Measurements from ENCODE around the gene CERKL.

The CERKL gene

GRCh38 chr2:181542170-181542569 lies 114.7 kb downstream of the CERKL start:
- TF ChIP-seq POLR2AphosphoS5 (IDR thresholded peaks at IDR 0.05; ENCODE audit: low read depth, low read length) (no peak), FOXP2 (optimal IDR thresholded peaks at IDR 0.05; ENCODE audit: borderline replicate concordance, extremely low read depth, extremely low read length, insufficient read depth) (no peak), TAF1 (IDR thresholded peaks at IDR 0.05; ENCODE audit: borderline replicate concordance, insufficient read depth, low read length) (no peak), SIN3A (IDR thresholded peaks at IDR 0.05; ENCODE audit: borderline replicate concordance, insufficient read depth, low read length) (no peak)

DNA sequence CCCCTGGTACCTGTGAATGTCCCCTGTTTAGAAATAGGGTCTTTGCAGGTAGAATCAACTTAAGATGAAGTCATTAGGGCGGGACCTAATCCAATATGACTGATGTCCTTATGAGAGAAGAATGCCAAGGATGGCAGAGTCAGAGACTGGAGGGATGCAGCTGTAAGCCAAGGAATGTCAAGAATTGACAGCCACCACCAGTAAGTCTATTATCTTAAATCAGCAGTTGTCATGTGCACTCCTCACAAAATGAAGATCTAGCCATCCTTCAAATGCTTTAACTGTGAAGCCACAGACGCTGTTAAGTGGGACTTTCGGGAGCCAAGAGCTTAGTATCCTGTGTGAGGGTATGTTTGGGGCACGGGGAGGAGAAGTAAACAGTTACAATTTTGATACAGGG lies 116.5 kb downstream of the CERKL start:
- TF ChIP-seq FOXP2 (optimal IDR thresholded peaks at IDR 0.05; ENCODE audit: borderline replicate concordance, extremely low read depth, extremely low read length, insufficient read depth), result no peak
- no peak for TF ChIP-seq TAF1 (IDR thresholded peaks at IDR 0.05; ENCODE audit: borderline replicate concordance, insufficient read depth, low read length)
- no peak for TF ChIP-seq POLR2AphosphoS5 (IDR thresholded peaks at IDR 0.05; ENCODE audit: low read depth, low read length)
- TF ChIP-seq SIN3A (IDR thresholded peaks at IDR 0.05; ENCODE audit: borderline replicate concordance, insufficient read depth, low read length), result no peak
- TF ChIP-seq, protein P1, sequence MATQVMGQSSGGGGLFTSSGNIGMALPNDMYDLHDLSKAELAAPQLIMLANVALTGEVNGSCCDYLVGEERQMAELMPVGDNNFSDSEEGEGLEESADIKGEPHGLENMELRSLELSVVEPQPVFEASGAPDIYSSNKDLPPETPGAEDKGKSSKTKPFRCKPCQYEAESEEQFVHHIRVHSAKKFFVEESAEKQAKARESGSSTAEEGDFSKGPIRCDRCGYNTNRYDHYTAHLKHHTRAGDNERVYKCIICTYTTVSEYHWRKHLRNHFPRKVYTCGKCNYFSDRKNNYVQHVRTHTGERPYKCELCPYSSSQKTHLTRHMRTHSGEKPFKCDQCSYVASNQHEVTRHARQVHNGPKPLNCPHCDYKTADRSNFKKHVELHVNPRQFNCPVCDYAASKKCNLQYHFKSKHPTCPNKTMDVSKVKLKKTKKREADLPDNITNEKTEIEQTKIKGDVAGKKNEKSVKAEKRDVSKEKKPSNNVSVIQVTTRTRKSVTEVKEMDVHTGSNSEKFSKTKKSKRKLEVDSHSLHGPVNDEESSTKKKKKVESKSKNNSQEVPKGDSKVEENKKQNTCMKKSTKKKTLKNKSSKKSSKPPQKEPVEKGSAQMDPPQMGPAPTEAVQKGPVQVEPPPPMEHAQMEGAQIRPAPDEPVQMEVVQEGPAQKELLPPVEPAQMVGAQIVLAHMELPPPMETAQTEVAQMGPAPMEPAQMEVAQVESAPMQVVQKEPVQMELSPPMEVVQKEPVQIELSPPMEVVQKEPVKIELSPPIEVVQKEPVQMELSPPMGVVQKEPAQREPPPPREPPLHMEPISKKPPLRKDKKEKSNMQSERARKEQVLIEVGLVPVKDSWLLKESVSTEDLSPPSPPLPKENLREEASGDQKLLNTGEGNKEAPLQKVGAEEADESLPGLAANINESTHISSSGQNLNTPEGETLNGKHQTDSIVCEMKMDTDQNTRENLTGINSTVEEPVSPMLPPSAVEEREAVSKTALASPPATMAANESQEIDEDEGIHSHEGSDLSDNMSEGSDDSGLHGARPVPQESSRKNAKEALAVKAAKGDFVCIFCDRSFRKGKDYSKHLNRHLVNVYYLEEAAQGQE (IDR thresholded peaks at IDR 0.05; ENCODE audit: insufficient read depth in 1 of 2, low read depth in 2 of 2, low read length in 2 of 2), result no peak

DNA sequence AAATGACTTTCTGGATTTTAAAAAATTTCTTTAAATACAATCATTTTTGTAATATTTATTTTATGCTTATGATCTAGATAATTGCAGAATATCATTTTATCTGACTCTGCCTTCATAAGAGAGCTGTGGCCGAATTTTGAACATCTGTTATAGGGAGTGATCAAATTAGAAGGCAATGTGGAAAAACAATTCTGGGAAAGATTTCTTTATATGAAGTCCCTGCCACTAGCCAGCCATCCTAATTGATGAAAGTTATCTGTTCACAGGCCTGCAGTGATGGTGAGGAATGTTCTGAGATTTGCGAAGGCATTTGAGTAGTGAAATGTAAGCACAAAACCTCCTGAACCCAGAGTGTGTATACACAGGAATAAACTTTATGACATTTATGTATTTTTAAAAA lies 120.2 kb downstream of the CERKL start:
- TF ChIP-seq, protein P1 (IDR thresholded peaks at IDR 0.05; ENCODE audit: insufficient read depth in 1 of 2, low read depth in 2 of 2, low read length in 2 of 2), result no peak
- no peak for TF ChIP-seq SIN3A (IDR thresholded peaks at IDR 0.05; ENCODE audit: borderline replicate concordance, insufficient read depth, low read length)

DNA sequence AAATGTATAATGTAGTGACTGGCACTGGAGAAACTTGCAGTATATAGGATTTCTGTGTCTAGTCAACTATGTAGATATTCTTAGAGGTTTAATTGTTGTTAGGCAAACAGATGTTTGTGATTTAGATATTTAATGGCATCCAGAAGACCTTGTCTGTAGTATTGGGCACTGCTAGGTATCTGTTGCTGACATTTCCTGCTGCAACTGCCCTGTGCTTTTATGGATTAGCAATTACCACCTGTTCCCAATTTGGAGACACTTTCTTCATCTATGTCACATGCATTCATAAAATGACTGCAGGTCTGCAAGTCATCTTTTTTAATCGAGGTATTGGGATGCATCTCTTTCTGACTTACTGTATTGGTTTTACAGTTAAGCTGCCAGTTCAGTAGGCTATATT lies 128.5 kb downstream of the CERKL start:
- TF ChIP-seq FOXP2 (optimal IDR thresholded peaks at IDR 0.05; ENCODE audit: borderline replicate concordance, extremely low read depth, extremely low read length, insufficient read depth), result no peak
- no peak for TF ChIP-seq SIN3A (IDR thresholded peaks at IDR 0.05; ENCODE audit: borderline replicate concordance, insufficient read depth, low read length)
- TF ChIP-seq TAF1 (IDR thresholded peaks at IDR 0.05; ENCODE audit: borderline replicate concordance, insufficient read depth, low read length), result no peak
- no peak for TF ChIP-seq POLR2AphosphoS5 (IDR thresholded peaks at IDR 0.05; ENCODE audit: low read depth, low read length)
- TF ChIP-seq, protein P1 (IDR thresholded peaks at IDR 0.05; ENCODE audit: insufficient read depth in 1 of 2, low read depth in 2 of 2, low read length in 2 of 2), result no peak

DNA sequence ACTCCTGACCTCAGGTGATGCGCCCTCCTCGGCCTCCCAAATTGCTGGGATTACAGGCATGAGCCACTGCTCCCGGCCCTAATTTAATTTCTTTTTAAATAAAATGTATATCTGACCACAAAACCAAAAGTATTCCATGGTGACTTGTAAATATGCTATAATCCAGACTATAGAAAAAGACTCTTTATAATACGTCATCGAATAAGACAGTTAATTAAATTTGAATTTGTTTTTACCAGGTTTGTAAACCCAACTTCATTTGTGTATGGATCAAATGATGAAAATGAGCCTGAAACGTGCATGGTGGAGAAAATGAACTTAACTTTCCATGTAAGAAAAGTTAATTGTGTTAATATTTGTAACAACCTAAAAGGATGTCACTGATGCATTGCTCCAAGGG lies 129.8 kb downstream of the CERKL start:
- no peak for TF ChIP-seq POLR2AphosphoS5 (IDR thresholded peaks at IDR 0.05; ENCODE audit: low read depth, low read length)
- TF ChIP-seq, protein P1 (IDR thresholded peaks at IDR 0.05; ENCODE audit: insufficient read depth in 1 of 2, low read depth in 2 of 2, low read length in 2 of 2), result no peak
- TF ChIP-seq TAF1 (IDR thresholded peaks at IDR 0.05; ENCODE audit: borderline replicate concordance, insufficient read depth, low read length), result no peak
- no peak for TF ChIP-seq FOXP2 (optimal IDR thresholded peaks at IDR 0.05; ENCODE audit: borderline replicate concordance, extremely low read depth, extremely low read length, insufficient read depth)
- no peak for TF ChIP-seq SIN3A (IDR thresholded peaks at IDR 0.05; ENCODE audit: borderline replicate concordance, insufficient read depth, low read length)

Data from PFSK-1 (cell line).